ENCODE measurements around the gene DSCAML1.

- no peak for TF ChIP-seq ELK3 (CRISPR knock-in tag; IDR thresholded peaks at IDR 0.05)
- TF ChIP-seq LEF1 (IDR thresholded peaks at IDR 0.05), result no peak
- no peak for TF ChIP-seq RAD51 (IDR thresholded peaks at IDR 0.05; ENCODE audit: borderline replicate concordance, low read depth)
- TF ChIP-seq USF2 (CRISPR knock-in tag; IDR thresholded peaks at IDR 0.05), result no peak
These were observed 224.3 kb downstream of the DSCAML1 start for GRCh38 chr11:117572671-117573070.

Measured in K562 (cell line).